Left ventricle myocardium inferior (tissue), 1 donor: Measurements from ENCODE around the gene NPBWR2. TPM values are rescaled to one million over a fixed set of nuclear protein-coding genes. Genes with fewer than 3 reads are reported as not detected.
"Not testable (repeated sequence)": the region's sequence is repeated elsewhere in the genome, so short reads cannot be mapped to it uniquely, and the experiment has no call there.

ENCODE experiments used
- DNase-seq: peaks from one replicate; pipeline ENCODE4 v3.0.0-alpha.2; 2020
- H3K27ac ChIP-seq: fragments of 200-600 bp; replicated peaks from 2 replicates; pipeline ENCODE4 v1.8.0; 2021
- H3K27me3 ChIP-seq: fragments of 200-600 bp; 2 replicates; pipeline ENCODE4 v1.8.0; 2021; ENCODE audit warnings: low read depth
- H3K36me3 ChIP-seq: fragments of 200-600 bp; 2 replicates; pipeline ENCODE4 v1.8.0; 2021
- H3K4me1 ChIP-seq: fragments of 200-600 bp; 2 replicates; pipeline ENCODE4 v1.8.0; 2021
- H3K4me3 ChIP-seq: fragments of 200-600 bp; 2 replicates; pipeline ENCODE4 v1.8.0; 2021; ENCODE audit warnings: mild to moderate bottlenecking, moderate library complexity
- H3K9me3 ChIP-seq: fragments of 200-600 bp; replicated peaks from 2 replicates; pipeline ENCODE4 v1.8.0; 2021
- intact Hi-C: fragments of 100-400 bp; cut with micrococcal nuclease; formaldehyde crosslinking; loops from one replicate; pipeline ENCODE4 v1.11.0; 2022
- total RNA-seq: library from RNA; stranded (reverse); fragmentation: NEBNext Ultra II Directional; extraction: Animal tissue kit (Norgen Biotek cat#: 25700); gene quantifications from one replicate; pipeline ENCODE4 v1.2.1, GENCODE V29; 2021
- TF ChIP-seq, protein P1 (sequence below): fragments of 200-600 bp; IDR thresholded peaks from 2 replicates; pipeline ENCODE4 v1.8.0; 2021; ENCODE audit warnings: antibody characterized with exemption, mild to moderate bottlenecking, borderline replicate concordance
- donor health status: DM: no; HTN: yes; CAD: no; lungs with severe emphysema.

NPBWR2 gene
- total RNA-seq, 1 donor from 2014 or later = not detected

DNA sequence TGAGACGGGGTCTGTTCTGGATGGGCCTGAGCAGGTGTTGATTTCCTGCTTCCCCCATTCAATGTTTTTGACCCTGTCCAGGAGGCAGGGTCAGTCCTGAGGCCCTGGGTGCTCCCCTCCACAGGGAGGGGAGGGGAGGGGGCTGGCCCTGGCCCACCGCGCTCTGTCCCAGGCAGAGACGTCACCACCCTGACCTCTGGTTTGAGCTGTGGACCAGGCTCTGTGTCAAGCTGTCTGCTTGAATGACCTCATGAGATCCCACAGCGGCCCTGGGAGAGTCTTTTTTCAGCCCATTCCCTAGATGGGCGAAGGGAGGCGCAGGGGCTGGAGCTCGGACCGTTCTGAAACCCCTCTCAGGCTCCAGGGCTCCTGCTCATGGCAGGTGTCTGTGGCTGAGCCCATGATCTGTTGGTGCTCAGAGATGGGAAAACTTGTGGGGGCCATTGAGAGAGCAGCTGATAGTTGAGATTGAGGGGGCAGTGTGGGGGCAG, 14.3 kb downstream of the NPBWR2 start:
- Histone ChIP-seq H3K36me3 (no peaks in the 10 kb centered on the region), H3K4me3 (no peak overlapping the region), H3K4me1 (no peaks in the 10 kb centered on the region), H3K27me3 (peaks cover 38% of the 10 kb centered on the region), H3K27ac (no peak overlapping the region), H3K9me3 (no peaks in the 10 kb centered on the region)
- intact Hi-C loops = no loop called here
- DNase-seq = no peak
- TF ChIP-seq, protein P1, sequence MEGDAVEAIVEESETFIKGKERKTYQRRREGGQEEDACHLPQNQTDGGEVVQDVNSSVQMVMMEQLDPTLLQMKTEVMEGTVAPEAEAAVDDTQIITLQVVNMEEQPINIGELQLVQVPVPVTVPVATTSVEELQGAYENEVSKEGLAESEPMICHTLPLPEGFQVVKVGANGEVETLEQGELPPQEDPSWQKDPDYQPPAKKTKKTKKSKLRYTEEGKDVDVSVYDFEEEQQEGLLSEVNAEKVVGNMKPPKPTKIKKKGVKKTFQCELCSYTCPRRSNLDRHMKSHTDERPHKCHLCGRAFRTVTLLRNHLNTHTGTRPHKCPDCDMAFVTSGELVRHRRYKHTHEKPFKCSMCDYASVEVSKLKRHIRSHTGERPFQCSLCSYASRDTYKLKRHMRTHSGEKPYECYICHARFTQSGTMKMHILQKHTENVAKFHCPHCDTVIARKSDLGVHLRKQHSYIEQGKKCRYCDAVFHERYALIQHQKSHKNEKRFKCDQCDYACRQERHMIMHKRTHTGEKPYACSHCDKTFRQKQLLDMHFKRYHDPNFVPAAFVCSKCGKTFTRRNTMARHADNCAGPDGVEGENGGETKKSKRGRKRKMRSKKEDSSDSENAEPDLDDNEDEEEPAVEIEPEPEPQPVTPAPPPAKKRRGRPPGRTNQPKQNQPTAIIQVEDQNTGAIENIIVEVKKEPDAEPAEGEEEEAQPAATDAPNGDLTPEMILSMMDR = no peak

GRCh38 chr20:64092258-64093012, 14.9 kb downstream of the NPBWR2 start:
- peaks cover 38% of the 10 kb centered on the region for H3K27me3 ChIP-seq
- intact Hi-C loops = no loop called here
- no peaks in the 10 kb centered on the region for H3K36me3 ChIP-seq
- TF ChIP-seq, protein P1 = no peak
- H3K9me3 ChIP-seq = no peaks in the 10 kb centered on the region
- H3K4me1 ChIP-seq = no peaks in the 10 kb centered on the region
- no peak overlapping the region for H3K4me3 ChIP-seq
- no peak for DNase-seq
- no peak overlapping the region for H3K27ac ChIP-seq

DNA sequence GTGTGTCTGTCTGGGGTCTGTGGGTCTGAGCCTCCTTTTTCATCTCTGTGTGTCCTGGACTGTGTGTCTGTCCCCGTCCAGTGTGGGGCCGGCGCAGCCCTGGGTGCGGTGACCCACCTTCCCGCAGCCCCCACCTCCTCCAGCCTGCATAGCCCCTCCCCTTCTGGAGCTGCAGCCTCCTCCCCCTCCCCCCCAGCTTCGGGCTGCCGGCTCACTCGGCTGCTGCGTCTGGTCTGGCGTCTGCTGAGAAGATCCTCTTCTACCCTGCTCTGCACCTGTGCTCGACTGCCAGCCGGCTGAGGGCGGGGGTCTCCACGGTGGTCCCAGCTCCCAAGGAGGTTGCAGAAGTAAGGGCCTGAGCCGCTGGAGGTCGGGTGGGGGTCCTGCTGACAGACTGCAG, 15.6 kb downstream of the NPBWR2 start:
- TF ChIP-seq, protein P1 = no peak
- Histone ChIP-seq H3K27me3 (peaks cover 39% of the 10 kb centered on the region), H3K9me3 (no peaks in the 10 kb centered on the region), H3K27ac (no peak overlapping the region), H3K36me3 (no peaks in the 10 kb centered on the region), H3K4me3 (no peak overlapping the region), H3K4me1 (no peaks in the 10 kb centered on the region)
- DNase-seq = no peak
- intact Hi-C loops = no loop called here

- Histone ChIP-seq H3K4me3 (no peak overlapping the region), H3K9me3 (no peaks in the 10 kb centered on the region), H3K27ac (no peak overlapping the region), H3K4me1 (no peaks in the 10 kb centered on the region), H3K27me3 (peaks cover 41% of the 10 kb centered on the region), H3K36me3 (no peaks in the 10 kb centered on the region)
- no peak for DNase-seq
- TF ChIP-seq, protein P1 = no peak
- intact Hi-C loops = no loop called here
These were observed 16.0 kb downstream of the NPBWR2 start for GRCh38 chr20:64091340-64091739.

DNA sequence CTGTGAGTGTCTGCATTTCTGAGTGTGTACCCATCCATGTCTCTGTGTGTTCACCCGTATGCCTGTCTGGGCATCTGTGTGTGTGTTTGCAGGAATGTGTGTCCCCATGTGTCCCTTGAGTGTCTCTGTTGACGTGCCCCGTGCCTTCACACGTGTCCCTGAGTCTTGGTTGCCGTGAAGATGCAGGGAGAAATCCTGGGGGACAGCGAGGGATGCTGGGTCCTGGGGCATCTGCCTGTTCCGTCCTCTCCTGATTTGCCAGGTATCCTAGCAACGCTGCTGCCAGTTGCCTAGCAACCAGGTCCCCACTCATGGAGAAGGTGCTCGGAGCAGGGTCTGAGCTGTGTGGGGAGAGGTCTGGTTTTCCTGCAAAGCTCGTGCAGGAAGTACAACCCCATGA, 17.2 kb downstream of the NPBWR2 start:
- Histone ChIP-seq H3K9me3 (no peaks in the 10 kb centered on the region), H3K27ac (no peak overlapping the region), H3K4me1 (no peaks in the 10 kb centered on the region), H3K27me3 (peaks cover 42% of the 10 kb centered on the region), H3K36me3 (no peaks in the 10 kb centered on the region), H3K4me3 (no peak overlapping the region)
- intact Hi-C loops = no loop called here
- TF ChIP-seq, protein P1 = no peak
- DNase-seq = no peak

DNA sequence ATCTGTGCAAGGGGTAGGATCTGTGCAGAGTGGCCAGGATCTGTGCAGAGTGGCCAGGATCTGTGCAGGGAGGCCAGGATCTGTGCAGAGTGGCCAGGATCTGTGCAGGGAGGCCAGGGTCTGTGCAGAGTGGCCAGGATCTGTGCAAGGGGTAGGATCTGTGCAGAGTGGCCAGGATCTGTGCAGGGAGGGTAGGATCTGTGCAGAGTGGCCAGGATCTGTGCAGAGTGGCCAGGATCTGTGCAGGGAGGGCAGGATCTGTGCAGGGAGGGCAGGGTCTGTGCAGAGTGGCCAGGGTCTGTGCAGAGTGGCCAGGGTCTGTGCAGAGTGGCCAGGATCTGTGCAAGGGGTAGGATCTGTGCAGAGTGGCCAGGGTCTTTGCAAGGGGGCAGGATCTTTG, 18.8 kb downstream of the NPBWR2 start:
- intact Hi-C loops, DNase-seq, H3K27ac ChIP-seq, H3K36me3 ChIP-seq, H3K9me3 ChIP-seq, H3K4me3 ChIP-seq: not testable (repeated sequence)
- Histone ChIP-seq H3K27me3 (peaks cover 57% of the 10 kb centered on the region), H3K4me1 (peaks cover 12% of the 10 kb centered on the region)

- intact Hi-C loops, H3K9me3 ChIP-seq: not testable (repeated sequence)
- peaks cover 50% of the 10 kb centered on the region for H3K27me3 ChIP-seq
These were observed 20.0 kb downstream of the NPBWR2 start for GRCh38 chr20:64087226-64087825.

More at GRCh38 chr20:64087226-64087825, 20.0 kb downstream of the NPBWR2 start:
- H3K27ac ChIP-seq, H3K36me3 ChIP-seq, DNase-seq, H3K4me3 ChIP-seq: not testable (repeated sequence)
- peaks cover 21% of the 10 kb centered on the region for H3K4me1 ChIP-seq
